Measurements from ENCODE around the gene ODAM.
"Not testable (repeated sequence)": the region's sequence is repeated elsewhere in the genome, so short reads cannot be mapped to it uniquely, and the experiment has no call there.

The ODAM gene, protein sequence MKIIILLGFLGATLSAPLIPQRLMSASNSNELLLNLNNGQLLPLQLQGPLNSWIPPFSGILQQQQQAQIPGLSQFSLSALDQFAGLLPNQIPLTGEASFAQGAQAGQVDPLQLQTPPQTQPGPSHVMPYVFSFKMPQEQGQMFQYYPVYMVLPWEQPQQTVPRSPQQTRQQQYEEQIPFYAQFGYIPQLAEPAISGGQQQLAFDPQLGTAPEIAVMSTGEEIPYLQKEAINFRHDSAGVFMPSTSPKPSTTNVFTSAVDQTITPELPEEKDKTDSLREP

DNA sequence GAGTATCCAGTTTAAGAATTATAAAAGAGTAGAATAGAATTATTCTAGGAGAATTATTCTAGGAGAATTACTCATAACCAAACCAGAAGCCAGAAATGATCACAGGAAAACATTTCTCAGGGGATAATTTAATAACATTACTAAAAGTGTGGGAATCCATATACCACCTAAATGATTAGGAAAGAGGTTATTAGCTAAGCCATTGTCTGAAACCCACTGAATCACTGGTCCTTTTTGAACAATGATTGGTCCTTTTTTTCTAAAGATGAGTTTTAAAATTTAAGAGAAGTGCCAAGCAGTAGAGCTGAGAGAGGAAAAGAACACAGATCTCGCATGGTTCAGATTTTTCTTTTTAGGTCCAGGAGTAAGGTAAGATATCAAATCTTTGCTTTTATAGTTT is at the start of gene ODAM:
Gene ODAM (plus strand): TSS at position 301 of the 400 bp plus-strand sequence. CDS start 819 bp downstream, outside the sequence.
- no peak for DNase-seq

DNA sequence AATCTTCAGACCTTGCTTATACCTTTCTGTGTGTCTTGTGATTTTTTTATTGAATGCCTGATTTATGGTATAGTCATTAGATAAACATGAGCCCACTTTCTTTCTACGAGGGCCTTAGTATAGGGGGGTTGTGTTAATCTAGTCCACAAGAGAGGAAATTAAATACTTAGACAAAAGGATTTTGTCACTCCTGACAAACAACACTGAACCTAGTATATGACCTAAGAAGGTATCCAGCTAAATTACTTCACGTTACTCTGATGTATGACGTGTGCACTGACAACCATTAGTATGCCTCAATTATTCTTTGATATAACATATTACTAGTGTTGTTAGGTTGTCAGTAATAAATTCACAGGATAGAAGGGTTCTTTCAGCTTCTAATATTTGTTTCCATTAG is 44.3 kb upstream of the ODAM start:
- DNase-seq: no peak

DNA sequence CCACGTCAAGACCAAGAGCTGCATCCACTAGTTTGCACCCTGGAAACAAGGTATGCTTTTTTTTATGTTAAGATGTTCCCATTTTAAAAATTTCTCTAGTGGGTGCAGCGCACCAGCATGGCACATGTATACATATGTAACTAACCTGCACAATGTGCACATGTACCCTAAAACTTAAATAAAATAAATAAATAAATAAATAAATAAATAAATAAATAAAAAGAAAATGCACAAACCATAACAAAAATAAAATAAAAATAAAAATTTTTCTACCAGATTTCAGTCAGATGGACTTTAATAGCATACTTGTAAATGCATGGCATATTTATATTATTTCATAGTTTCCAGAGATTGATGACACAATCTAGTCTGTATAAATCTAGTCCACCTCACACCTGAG is 43.4 kb upstream of the ODAM start:
- no peak for DNase-seq

- DNase-seq: no peak
Measured at GRCh38 chr4:70153937-70154336, 41.6 kb upstream of the ODAM start, which contains the start of gene PRR27. Gene PRR27, plus strand, starts transcription at chr4:70154237. Its CDS starts 139 bp downstream, at chr4:70154376.

GRCh38 chr4:70158576-70158975 is 36.9 kb upstream of the ODAM start:
- DNase-seq: no peak

- DNase-seq: no peak
Measured at GRCh38 chr4:70177090-70177489, 18.4 kb upstream of the ODAM start.

GRCh38 chr4:70178075-70178660 is 17.4 kb upstream of the ODAM start:
- no peak for DNase-seq

DNA sequence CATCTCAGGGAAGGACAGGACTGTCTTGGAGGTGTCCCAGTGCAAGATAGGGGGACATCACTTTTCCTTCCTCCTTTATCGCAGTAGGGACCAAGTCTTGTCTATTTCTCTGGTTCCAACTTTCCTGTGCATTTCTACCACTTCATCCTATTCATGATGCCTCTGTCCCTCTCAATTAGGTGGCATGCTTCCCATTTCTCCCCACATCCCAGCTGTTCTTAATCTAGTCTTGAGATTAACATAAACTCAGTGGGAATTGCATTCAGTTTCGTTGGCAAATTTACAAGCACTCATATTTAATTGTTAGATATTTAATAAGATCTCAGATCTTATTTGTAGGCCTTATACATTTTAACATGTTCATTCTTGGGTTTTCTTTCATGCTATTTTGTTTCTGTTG is 15.7 kb upstream of the ODAM start:
- no peak for DNase-seq

GRCh38 chr4:70181864-70182263 is 13.7 kb upstream of the ODAM start:
- DNase-seq: no peak

GRCh38 chr4:70182517-70183167 is 12.9 kb upstream of the ODAM start:
- no peak for DNase-seq

GRCh38 chr4:70183168-70183939 is 12.2 kb upstream of the ODAM start:
- DNase-seq: no peak

DNA sequence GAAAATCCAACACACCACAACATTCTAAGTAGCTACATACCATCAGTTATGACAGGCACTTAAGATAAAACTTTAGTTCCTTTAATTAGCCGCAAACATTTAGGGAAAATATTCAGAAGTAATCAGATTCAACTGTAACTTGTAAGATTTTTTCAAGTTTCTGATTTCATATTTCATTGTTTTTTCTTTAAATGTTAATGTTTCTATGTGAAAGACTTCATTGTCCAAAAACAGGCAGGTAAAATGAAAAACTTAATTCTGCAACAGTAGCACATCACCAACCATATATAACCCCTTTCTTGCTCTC is 11.6 kb upstream of the ODAM start:
- no peak for DNase-seq

- no peak for DNase-seq
Measured at GRCh38 chr4:70187216-70187615, 8.3 kb upstream of the ODAM start.

DNA sequence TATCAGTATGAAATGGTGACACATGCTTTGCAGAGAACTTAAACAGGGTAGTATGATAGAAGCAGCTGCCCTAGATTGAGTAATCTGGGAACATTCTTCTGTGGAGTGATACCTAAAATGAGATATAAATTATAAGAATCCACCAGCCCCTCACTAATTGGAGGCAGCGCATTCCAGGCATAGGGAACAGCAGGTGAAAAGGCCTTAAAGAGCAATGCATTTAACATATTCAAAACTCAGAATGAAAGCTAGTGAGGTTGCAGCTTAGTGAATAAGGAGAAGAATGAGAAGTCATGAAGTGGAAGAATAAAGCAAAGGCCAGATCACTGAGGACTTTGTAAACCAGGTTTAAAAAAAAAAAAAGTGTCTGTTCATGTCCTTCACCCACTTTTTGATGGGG is 4.9 kb upstream of the ODAM start:
- DNase-seq: no peak

- no peak for DNase-seq
Measured at GRCh38 chr4:70191647-70192046, 3.9 kb upstream of the ODAM start.

GRCh38 chr4:70192895-70193294 is 2.6 kb upstream of the ODAM start:
- no peak for DNase-seq

GRCh38 chr4:70196857-70197256 is 1.3 kb downstream of the ODAM start:
- no peak for DNase-seq

DNA sequence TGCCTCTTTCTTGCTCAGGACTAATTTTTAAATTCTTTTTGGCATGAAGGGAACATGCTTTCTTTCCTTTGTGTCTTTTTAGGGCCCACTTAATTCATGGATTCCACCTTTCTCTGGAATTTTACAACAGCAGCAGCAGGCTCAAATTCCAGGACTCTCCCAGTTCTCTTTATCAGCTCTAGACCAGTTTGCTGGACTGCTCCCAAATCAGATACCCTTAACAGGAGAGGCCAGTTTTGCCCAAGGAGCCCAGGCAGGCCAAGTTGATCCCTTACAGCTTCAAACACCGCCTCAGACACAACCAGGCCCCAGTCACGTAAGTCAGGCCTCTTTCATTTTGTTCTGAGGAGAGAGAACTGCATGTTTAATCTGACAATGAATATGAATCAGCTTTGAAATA is 2.3 kb downstream of the ODAM start:
- no peak for DNase-seq

DNA sequence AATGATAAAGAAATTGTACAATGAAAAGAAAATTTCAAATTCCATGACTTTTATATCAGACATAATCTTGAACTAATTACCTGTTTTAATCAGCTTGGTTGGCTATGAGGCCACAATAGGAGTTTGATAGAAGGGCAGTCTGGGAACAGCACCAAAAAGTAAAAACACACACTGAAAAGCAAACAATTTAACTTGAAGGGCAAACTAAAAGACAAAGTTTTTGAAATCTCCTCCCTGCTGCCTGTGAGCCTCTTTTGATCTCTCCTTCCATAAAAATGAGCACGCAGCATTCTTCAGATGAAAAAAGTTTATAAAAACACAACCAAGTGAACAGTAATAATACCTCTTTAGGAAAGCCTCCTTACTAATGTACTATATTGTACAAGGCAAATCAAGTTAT is 8.1 kb downstream of the ODAM start:
- DNase-seq: no peak

DNA sequence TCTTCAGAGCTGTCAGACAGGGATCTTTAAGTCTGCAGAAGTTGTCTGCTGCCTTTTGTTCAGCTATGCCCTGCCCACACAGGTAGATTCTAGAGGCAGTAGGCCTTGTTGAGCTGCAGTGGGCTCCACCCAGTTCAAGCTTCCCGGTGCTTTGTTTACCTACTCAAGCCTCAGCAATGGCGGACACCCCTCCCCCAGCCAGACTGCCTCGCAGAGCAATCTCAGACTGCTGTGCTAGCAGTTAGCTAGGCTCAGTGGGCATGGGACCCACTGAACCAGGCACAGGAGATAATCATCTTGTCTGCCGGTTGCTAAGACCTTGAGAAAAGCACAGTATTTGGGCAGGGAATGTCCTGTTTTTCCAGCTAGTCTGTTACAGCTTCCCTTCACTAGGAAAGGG is 17.2 kb downstream of the ODAM start:
- DNase-seq: not testable (repeated sequence)

DNA sequence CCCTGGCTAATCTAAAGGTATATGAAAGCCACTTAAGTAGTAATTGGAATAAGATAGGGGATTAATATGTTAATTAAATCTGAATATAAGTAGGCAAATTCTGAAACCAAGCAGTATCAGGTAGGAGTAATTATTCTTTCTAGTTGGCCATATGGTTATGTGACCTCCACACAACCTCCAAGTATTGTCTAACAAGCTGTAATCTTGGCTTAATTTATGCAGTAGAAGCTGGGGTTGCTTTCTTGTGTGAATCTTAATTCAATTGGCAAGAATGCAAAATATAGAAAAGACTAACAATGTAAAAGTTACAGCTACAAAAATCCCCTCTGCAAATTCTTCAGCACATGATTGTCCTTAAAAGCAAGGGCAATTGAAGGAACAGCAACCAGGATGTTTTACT is 20.6 kb downstream of the ODAM start:
- DNase-seq: not testable (repeated sequence)

GRCh38 chr4:70216550-70216949 is 21.0 kb downstream of the ODAM start:
- DNase-seq: not testable (repeated sequence)

- DNase-seq: not testable (repeated sequence)
Measured at GRCh38 chr4:70221389-70221788, 25.9 kb downstream of the ODAM start.

GRCh38 chr4:70221818-70222217 is 26.3 kb downstream of the ODAM start:
- not testable (repeated sequence) for DNase-seq
